ENCODE data around the gene STH.

STH gene

GRCh38 chr17:46025510-46026165 lies 26.6 kb downstream of the STH start:
- TF ChIP-seq, protein P1, sequence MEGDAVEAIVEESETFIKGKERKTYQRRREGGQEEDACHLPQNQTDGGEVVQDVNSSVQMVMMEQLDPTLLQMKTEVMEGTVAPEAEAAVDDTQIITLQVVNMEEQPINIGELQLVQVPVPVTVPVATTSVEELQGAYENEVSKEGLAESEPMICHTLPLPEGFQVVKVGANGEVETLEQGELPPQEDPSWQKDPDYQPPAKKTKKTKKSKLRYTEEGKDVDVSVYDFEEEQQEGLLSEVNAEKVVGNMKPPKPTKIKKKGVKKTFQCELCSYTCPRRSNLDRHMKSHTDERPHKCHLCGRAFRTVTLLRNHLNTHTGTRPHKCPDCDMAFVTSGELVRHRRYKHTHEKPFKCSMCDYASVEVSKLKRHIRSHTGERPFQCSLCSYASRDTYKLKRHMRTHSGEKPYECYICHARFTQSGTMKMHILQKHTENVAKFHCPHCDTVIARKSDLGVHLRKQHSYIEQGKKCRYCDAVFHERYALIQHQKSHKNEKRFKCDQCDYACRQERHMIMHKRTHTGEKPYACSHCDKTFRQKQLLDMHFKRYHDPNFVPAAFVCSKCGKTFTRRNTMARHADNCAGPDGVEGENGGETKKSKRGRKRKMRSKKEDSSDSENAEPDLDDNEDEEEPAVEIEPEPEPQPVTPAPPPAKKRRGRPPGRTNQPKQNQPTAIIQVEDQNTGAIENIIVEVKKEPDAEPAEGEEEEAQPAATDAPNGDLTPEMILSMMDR (IDR thresholded peaks at IDR 0.05; ENCODE audit: control extremely low read depth, extremely low read depth, low read depth, missing control alignments) = no peak
- POLR2A ChIA-PET = interaction anchor here (0.7 kb wide), 1 partner anchor 794 kb away, joined by 6 read pairs; no protein-coding TSS in a partner anchor

DNA sequence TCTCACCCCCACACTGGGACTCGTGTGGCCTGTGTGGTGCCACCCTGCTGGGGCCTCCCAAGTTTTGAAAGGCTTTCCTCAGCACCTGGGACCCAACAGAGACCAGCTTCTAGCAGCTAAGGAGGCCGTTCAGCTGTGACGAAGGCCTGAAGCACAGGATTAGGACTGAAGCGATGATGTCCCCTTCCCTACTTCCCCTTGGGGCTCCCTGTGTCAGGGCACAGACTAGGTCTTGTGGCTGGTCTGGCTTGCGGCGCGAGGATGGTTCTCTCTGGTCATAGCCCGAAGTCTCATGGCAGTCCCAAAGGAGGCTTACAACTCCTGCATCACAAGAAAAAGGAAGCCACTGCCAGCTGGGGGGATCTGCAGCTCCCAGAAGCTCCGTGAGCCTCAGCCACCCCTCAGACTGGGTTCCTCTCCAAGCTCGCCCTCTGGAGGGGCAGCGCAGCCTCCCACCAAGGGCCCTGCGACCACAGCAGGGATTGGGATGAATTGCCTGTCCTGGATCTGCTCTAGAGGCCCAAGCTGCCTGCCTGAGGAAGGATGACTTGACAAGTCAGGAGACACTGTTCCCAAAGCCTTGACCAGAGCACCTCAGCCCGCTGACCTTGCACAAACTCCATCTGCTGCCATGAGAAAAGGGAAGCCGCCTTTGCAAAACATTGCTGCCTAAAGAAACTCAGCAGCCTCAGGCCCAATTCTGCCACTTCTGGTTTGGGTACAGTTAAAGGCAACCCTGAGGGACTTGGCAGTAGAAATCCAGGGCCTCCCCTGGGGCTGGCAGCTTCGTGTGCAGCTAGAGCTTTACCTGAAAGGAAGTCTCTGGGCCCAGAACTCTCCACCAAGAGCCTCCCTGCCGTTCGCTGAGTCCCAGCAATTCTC lies 27.4 kb downstream of the STH start:
- ChIA-PET POLR2A (no interaction called here), CTCF (interaction anchor here (1.1 to 1.4 kb wide), 3 partner anchors 10 to 24 kb away, joined by 3 to 5 read pairs (median 3); no protein-coding TSS in a partner anchor)
- TF ChIP-seq, protein P1 (IDR thresholded peaks at IDR 0.05; ENCODE audit: control extremely low read depth, extremely low read depth, low read depth, missing control alignments) = no peak
- DNase-seq (ENCODE audit: extremely low spot score) = no peak

More at GRCh38 chr17:46025510-46026165, 26.6 kb downstream of the STH start:
- CTCF ChIA-PET = interaction anchor here (1.1 to 1.4 kb wide), 3 partner anchors 9 to 23 kb away, joined by 3 to 5 read pairs (median 3); no protein-coding TSS in a partner anchor
- DNase-seq (ENCODE audit: extremely low spot score) = no peak

DNA sequence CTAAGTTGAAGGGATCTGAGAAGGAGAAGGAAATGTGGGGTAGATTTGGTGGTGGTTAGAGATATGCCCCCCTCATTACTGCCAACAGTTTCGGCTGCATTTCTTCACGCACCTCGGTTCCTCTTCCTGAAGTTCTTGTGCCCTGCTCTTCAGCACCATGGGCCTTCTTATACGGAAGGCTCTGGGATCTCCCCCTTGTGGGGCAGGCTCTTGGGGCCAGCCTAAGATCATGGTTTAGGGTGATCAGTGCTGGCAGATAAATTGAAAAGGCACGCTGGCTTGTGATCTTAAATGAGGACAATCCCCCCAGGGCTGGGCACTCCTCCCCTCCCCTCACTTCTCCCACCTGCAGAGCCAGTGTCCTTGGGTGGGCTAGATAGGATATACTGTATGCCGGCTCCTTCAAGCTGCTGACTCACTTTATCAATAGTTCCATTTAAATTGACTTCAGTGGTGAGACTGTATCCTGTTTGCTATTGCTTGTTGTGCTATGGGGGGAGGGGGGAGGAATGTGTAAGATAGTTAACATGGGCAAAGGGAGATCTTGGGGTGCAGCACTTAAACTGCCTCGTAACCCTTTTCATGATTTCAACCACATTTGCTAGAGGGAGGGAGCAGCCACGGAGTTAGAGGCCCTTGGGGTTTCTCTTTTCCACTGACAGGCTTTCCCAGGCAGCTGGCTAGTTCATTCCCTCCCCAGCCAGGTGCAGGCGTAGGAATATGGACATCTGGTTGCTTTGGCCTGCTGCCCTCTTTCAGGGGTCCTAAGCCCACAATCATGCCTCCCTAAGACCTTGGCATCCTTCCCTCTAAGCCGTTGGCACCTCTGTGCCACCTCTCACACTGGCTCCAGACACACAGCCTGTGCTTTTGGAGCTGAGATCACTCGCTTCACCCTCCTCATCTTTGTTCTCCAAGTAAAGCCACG lies 28.3 kb downstream of the STH start:
- POLR2A ChIA-PET = no interaction called here
- no peak for DNase-seq (ENCODE audit: extremely low spot score)
- TF ChIP-seq, protein P1 (IDR thresholded peaks at IDR 0.05; ENCODE audit: control extremely low read depth, extremely low read depth, low read depth, missing control alignments) = no peak

DNA sequence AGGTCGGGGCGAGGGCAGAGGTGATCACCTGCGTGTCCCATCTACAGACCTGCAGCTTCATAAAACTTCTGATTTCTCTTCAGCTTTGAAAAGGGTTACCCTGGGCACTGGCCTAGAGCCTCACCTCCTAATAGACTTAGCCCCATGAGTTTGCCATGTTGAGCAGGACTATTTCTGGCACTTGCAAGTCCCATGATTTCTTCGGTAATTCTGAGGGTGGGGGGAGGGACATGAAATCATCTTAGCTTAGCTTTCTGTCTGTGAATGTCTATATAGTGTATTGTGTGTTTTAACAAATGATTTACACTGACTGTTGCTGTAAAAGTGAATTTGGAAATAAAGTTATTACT lies 28.9 kb downstream of the STH start:
- TF ChIP-seq, protein P1 (IDR thresholded peaks at IDR 0.05; ENCODE audit: control extremely low read depth, extremely low read depth, low read depth, missing control alignments) = no peak
- DNase-seq (ENCODE audit: extremely low spot score) = no peak
- ChIA-PET POLR2A (no interaction called here), CTCF (interaction anchor here (1.3 to 1.7 kb wide), 3 partner anchors 12 to 25 kb away, joined by 3 read pairs; no protein-coding TSS in a partner anchor)

More for the DNA sequence above, 28.3 kb downstream of the STH start:
- CTCF ChIA-PET = interaction anchor here (1.4 kb wide), 1 partner anchor 17 kb away, joined by 3 read pairs; no protein-coding TSS in a partner anchor

GRCh38 chr17:46028374-46028773 lies 29.3 kb downstream of the STH start:
- POLR2A ChIA-PET = no interaction called here
- TF ChIP-seq, protein P1 (IDR thresholded peaks at IDR 0.05; ENCODE audit: control extremely low read depth, extremely low read depth, low read depth, missing control alignments) = no peak
- CTCF ChIA-PET = interaction anchor here (1.3 to 1.7 kb wide), 3 partner anchors 12 to 25 kb away, joined by 3 read pairs; no protein-coding TSS in a partner anchor
- DNase-seq (ENCODE audit: extremely low spot score) = no peak
